ENCODE data around the gene HMGB1.

HMGB1 gene

DNA sequence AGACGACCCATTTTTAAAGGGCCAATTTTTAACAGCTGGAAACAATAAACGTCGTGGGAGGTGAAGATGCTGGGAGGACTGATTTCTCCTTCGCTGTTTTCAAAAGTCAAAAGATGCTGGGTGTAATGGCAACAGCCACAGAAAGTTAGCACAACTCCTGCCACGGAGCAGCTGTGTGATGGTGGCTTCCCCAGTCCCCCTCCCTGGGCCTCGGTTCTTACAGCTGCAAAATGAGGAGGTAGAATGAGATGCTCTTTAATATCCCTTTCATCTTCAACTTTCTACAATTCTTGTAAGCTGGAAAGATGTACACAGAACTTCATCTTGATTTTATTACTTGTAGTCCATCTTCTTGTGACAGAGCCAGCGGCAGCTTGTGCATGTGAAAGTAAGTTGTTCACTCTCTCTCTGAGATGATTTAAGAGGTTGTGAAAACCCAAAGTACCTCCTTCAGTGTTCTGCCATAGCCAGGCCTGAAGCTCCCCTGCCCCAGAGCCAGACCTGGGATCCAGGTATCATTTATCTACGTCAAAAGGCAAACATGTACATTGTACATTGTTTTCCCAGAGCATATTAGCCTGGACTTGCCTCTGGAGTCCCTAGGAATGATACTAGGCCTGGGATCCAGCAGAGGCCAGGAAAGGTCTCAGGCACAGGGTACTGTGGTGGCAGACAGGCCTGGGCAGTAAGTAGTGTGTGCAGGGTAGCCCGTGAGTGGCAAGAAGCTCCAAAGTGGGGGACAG, 46.8 kb downstream of the HMGB1 start (continued):
- TF ChIP-seq, protein P1, sequence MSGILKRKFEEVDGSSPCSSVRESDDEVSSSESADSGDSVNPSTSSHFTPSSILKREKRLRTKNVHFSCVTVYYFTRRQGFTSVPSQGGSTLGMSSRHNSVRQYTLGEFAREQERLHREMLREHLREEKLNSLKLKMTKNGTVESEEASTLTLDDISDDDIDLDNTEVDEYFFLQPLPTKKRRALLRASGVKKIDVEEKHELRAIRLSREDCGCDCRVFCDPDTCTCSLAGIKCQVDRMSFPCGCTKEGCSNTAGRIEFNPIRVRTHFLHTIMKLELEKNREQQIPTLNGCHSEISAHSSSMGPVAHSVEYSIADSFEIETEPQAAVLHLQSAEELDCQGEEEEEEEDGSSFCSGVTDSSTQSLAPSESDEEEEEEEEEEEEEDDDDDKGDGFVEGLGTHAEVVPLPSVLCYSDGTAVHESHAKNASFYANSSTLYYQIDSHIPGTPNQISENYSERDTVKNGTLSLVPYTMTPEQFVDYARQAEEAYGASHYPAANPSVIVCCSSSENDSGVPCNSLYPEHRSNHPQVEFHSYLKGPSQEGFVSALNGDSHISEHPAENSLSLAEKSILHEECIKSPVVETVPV (CRISPR knock-in tag; IDR thresholded peaks at IDR 0.05), result no peak
- TF ChIP-seq ARNTL (CRISPR knock-in tag; IDR thresholded peaks at IDR 0.05; ENCODE audit: borderline replicate concordance, low read depth) (no peak), RARB (CRISPR knock-in tag; IDR thresholded peaks at IDR 0.05) (no peak), ZNF70 (CRISPR knock-in tag; IDR thresholded peaks at IDR 0.05) (no peak)
- TF ChIP-seq, protein P2, sequence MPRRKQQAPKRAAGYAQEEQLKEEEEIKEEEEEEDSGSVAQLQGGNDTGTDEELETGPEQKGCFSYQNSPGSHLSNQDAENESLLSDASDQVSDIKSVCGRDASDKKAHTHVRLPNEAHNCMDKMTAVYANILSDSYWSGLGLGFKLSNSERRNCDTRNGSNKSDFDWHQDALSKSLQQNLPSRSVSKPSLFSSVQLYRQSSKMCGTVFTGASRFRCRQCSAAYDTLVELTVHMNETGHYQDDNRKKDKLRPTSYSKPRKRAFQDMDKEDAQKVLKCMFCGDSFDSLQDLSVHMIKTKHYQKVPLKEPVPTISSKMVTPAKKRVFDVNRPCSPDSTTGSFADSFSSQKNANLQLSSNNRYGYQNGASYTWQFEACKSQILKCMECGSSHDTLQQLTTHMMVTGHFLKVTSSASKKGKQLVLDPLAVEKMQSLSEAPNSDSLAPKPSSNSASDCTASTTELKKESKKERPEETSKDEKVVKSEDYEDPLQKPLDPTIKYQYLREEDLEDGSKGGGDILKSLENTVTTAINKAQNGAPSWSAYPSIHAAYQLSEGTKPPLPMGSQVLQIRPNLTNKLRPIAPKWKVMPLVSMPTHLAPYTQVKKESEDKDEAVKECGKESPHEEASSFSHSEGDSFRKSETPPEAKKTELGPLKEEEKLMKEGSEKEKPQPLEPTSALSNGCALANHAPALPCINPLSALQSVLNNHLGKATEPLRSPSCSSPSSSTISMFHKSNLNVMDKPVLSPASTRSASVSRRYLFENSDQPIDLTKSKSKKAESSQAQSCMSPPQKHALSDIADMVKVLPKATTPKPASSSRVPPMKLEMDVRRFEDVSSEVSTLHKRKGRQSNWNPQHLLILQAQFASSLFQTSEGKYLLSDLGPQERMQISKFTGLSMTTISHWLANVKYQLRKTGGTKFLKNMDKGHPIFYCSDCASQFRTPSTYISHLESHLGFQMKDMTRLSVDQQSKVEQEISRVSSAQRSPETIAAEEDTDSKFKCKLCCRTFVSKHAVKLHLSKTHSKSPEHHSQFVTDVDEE (CRISPR knock-in tag; IDR thresholded peaks at IDR 0.05), result no peak
- TF ChIP-seq, protein P3, sequence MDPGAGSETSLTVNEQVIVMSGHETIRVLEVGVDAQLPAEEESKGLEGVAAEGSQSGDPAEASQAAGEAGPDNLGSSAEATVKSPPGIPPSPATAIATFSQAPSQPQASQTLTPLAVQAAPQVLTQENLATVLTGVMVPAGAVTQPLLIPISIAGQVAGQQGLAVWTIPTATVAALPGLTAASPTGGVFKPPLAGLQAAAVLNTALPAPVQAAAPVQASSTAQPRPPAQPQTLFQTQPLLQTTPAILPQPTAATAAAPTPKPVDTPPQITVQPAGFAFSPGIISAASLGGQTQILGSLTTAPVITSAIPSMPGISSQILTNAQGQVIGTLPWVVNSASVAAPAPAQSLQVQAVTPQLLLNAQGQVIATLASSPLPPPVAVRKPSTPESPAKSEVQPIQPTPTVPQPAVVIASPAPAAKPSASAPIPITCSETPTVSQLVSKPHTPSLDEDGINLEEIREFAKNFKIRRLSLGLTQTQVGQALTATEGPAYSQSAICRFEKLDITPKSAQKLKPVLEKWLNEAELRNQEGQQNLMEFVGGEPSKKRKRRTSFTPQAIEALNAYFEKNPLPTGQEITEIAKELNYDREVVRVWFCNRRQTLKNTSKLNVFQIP (CRISPR knock-in tag; IDR thresholded peaks at IDR 0.05; ENCODE audit: borderline replicate concordance, low read depth), result no peak

DNA sequence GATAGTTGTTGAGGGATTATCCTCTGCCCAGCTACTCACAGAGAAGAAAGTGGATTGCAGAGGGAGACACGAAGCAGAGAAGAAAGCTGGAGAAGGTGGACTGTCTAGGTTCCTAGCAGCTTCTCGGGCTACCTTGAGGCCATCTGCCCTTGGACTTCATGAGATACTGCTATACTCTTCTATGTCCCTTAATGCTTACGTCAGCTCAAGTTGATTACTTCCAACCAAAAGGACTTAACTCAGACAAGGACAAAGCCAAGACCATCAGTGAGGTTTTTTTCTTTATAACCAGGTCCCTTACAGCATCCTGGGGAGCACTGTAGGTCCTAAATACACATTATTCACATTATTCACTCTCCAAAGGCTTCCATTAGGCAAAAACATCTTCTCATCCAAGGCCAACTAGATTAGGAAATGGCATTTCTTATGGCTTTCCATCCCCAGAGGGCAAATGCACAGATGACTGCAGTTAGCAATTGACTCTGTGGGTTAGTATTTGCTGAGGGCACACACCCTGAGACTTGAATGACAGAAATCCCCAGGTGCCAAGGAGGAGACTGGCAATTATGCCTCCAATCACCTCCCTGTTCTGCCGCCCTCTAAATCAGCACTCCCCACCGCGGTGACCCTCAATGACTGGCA, 47.5 kb downstream of the HMGB1 start:
- no peak for TF ChIP-seq TOX (CRISPR knock-in tag; IDR thresholded peaks at IDR 0.05; ENCODE audit: borderline replicate concordance)
- TF ChIP-seq, protein P2 (CRISPR knock-in tag; IDR thresholded peaks at IDR 0.05), result no peak
- no peak for TF ChIP-seq RARB (CRISPR knock-in tag; IDR thresholded peaks at IDR 0.05)
- TF ChIP-seq ZNF8 (CRISPR knock-in tag; IDR thresholded peaks at IDR 0.05), result no peak
- no peak for TF ChIP-seq ZC3H10 (CRISPR knock-in tag; IDR thresholded peaks at IDR 0.05)
- TF ChIP-seq PPARA (CRISPR knock-in tag; IDR thresholded peaks at IDR 0.05; ENCODE audit: borderline replicate concordance), result no peak
- TF ChIP-seq ARNTL (CRISPR knock-in tag; IDR thresholded peaks at IDR 0.05; ENCODE audit: borderline replicate concordance, low read depth), result no peak
- TF ChIP-seq OSR1 (CRISPR knock-in tag; IDR thresholded peaks at IDR 0.05), result no peak
- TF ChIP-seq, protein P1 (CRISPR knock-in tag; IDR thresholded peaks at IDR 0.05), result no peak
- TF ChIP-seq TCF4 (CRISPR knock-in tag; IDR thresholded peaks at IDR 0.05; ENCODE audit: borderline replicate concordance), result no peak
- TF ChIP-seq BACH2 (CRISPR knock-in tag; IDR thresholded peaks at IDR 0.05; ENCODE audit: borderline replicate concordance), result no peak
- TF ChIP-seq ZFP30 (CRISPR knock-in tag; IDR thresholded peaks at IDR 0.05), result no peak
- TF ChIP-seq GLIS3 (CRISPR knock-in tag; IDR thresholded peaks at IDR 0.05), result no peak
- no peak for ATAC-seq

DNA sequence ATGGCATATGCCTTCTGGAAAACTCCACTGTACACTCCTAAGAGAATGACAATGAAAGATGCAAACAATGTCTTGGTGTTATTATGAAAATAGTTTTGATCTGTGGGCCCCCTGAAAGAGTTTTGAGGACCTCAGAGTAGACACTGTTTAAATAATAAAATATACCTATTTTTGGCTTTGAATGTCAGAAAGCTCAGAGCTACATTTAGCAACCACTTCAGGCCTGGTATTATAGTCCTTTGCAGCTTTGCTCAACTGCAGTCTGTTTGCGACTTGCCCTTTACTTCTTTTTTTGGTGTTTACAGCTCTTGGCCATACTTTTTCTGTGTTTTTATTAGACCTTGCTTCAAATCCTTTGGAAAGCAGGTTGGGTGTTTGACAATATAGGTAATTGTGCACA, 49.3 kb downstream of the HMGB1 start:
- no peak for ATAC-seq
- TF ChIP-seq, protein P3 (CRISPR knock-in tag; IDR thresholded peaks at IDR 0.05; ENCODE audit: borderline replicate concordance, low read depth), result no peak
- TF ChIP-seq ZNF8 (CRISPR knock-in tag; IDR thresholded peaks at IDR 0.05) (no peak), ZNF565 (CRISPR knock-in tag; conservative IDR thresholded peaks at IDR 0.05; ENCODE audit: low read depth) (no peak), PPARA (CRISPR knock-in tag; IDR thresholded peaks at IDR 0.05; ENCODE audit: borderline replicate concordance) (no peak), ZC3H10 (CRISPR knock-in tag; IDR thresholded peaks at IDR 0.05) (no peak), OSR1 (CRISPR knock-in tag; IDR thresholded peaks at IDR 0.05) (no peak), TOX (CRISPR knock-in tag; IDR thresholded peaks at IDR 0.05; ENCODE audit: borderline replicate concordance) (no peak), SNAI2 (CRISPR knock-in tag; IDR thresholded peaks at IDR 0.05) (no peak), ESRRG (CRISPR knock-in tag; IDR thresholded peaks at IDR 0.05) (no peak), CSDC2 (CRISPR knock-in tag; IDR thresholded peaks at IDR 0.05) (no peak), GLIS3 (CRISPR knock-in tag; IDR thresholded peaks at IDR 0.05) (no peak), RARB (CRISPR knock-in tag; IDR thresholded peaks at IDR 0.05) (no peak), ISL1 (CRISPR knock-in tag; IDR thresholded peaks at IDR 0.05) (no peak)
- TF ChIP-seq, protein P1 (CRISPR knock-in tag; IDR thresholded peaks at IDR 0.05), result no peak

Data from SK-N-SH treated with all-trans-retinoic acid at 6 μM for 48 hours (cell line).